NCI-H446 (cell line): ENCODE results near the gene RRBP1.

Experiments used
- DNase-seq, 2 experiments: peaks; one replicate each; lab custom pipeline; 2025; lab: John Stamatoyannopoulos, UW

The RRBP1 gene

GRCh38 chr20:17648791-17649730, 33.0 kb downstream of the RRBP1 start:
- DNase-seq = no peak

- DNase-seq = no peak
Observed at GRCh38 chr20:17648315-17648646, 33.8 kb downstream of the RRBP1 start.

GRCh38 chr20:17647391-17648314, 34.4 kb downstream of the RRBP1 start:
- DNase-seq = no peak

DNA sequence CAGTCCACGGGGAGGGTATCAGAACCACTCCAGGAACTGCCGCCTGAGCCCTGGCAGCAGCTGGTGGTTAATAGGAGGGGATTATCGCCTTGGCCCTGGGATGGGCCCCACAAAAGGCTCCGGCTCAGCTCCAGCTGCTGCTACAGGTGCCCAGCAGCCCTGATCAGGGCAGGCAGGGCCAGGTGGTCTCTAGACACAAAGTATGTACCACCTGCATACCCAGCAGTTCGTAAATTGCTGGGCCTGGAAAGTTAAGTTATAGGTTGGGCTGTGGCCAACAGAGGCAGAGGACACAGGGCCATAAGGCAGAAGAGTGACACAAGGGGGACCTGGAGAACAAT, 35.1 kb downstream of the RRBP1 start:
- DNase-seq = no peak

DNA sequence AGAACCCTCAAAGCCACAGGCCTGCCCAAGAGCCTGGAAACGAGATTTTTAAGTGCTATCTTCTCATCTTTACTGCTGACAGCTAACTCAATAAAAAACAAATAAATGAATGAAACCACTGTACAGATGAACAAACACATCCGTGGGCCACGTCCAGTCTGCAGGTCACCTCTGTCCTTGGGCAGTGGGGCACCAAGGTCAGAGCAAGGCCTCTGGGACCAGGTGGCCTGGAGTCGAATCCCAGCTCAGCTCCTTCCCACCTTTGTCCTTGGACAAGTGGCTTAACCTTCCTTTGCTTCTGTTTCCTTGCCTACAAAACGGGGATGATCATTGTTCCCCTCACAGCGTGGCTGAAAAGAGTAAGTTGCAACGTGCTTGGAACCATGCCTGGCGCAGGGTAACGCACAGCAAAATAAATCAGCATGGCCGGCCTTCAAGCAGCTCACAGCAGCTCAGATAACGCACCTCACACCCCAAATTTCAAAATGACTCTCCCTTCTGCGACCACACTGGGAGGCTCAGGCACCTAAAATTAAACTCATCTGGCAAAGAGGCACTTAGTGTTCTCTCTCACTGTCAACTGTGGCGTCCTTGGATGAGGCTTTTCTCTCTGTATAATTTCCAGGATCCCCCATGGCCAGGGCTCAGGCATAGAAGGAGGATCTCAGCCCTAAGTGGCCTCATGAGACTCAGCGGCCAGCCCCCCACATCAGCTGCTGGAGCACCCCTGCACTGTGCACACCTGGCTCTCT, 35.7 kb downstream of the RRBP1 start:
- no peak for DNase-seq

- DNase-seq = no peak
Observed at GRCh38 chr20:17645546-17646208, 36.4 kb downstream of the RRBP1 start.

- DNase-seq = no peak
Observed at GRCh38 chr20:17645010-17645409, 37.0 kb downstream of the RRBP1 start.

DNA sequence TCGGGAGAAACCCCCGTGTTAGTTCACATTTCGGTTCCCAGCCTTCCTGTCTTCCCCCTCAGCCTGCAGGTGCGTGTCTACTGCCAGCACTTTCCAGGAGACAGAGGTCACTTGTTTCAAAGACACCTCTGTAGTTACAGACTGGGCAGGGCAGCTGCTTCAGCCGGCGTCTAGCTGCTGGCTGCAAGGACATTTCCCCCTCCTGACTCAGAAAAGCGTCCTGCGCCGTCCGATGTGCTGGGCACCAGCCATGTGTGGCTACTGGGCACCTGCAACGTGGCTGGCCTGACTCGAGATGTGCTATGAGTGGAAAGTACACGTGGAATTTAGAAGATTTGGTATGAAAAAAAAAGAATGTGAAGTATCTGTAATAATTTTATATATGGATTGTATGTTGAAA, 37.6 kb downstream of the RRBP1 start:
- no peak for DNase-seq

- no peak for DNase-seq
Observed at GRCh38 chr20:17643531-17644188, 38.4 kb downstream of the RRBP1 start.

DNA sequence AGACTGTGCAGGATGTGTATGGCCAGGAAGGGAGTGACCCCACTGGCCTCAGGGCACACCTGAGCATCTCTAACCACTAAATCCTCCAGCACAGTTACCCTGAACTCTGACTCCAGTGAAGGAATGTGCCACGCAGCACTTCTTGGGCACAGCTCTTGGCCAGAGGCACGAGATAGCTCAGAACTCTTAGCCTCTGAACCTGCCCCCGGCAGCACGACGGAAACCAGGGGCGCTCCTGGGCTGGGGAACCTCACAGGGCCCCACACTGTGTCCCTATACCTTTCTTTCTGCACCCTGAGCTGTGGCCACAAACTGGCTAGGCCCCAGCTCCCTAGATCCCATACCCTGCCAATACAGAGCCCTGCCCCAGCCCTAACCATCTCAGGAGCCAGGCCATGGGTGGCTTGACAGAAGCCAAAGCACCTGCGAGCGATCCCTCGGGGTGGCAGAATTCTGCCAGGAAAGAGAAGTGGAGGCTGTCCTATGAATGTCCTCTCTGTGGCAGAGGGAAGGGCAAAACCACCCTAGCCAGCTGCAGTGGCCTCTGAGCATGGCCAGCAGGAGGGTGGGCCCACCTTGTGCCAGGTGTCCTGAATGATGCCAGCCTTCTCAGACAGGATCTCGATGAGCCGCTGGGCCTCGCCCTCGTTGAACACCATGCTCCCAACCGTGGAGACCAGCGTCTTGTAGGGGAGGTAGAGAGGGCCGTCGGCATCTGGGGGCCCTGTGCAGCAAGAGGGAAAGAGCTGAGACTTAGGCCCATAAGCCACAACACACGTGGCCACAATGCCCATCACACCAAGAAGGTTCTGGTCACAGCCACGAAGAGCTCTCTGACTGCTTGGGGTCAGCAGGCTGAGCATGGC, 39.4 kb downstream of the RRBP1 start:
- DNase-seq = no peak

GRCh38 chr20:17641993-17642392, 40.0 kb downstream of the RRBP1 start:
- no peak for DNase-seq

- no peak for DNase-seq
Observed at GRCh38 chr20:17641520-17641964, 40.5 kb downstream of the RRBP1 start.

- DNase-seq = no peak
Observed at GRCh38 chr20:17640875-17641378, 41.1 kb downstream of the RRBP1 start.

- no peak for DNase-seq
Observed at GRCh38 chr20:17640146-17640874, 41.7 kb downstream of the RRBP1 start.

GRCh38 chr20:17638835-17639407, 43.1 kb downstream of the RRBP1 start:
- no peak for DNase-seq

GRCh38 chr20:17637985-17638640, 43.9 kb downstream of the RRBP1 start:
- DNase-seq = no peak

GRCh38 chr20:17637413-17637780, 44.6 kb downstream of the RRBP1 start:
- no peak for DNase-seq
